B cell (primary cell): ENCODE data around the gene LEMD1. TPM values are rescaled to one million over a fixed set of nuclear protein-coding genes. Genes with fewer than 3 reads are reported as not detected.

Experiments used
- ATAC-seq: fragments of 200-7000 bp; cut with Tn5 transposase; one replicate; pipeline ENCODE4 v1.10.0; 2021; ENCODE audit warnings: low read depth, mild to moderate bottlenecking, moderate number of reproducible peaks, moderate library complexity
- CTCF ChIA-PET: fragments of 350-600 bp; sonication (Branson Sonifier 250); formaldehyde crosslinking; loops from one replicate; lab custom pipeline; 2021; ENCODE audit warnings: antibody characterized with exemption, inconsistent platforms; lab: Charles Lee
- POLR2A ChIA-PET: fragments of 350-600 bp; sonication (Branson Sonifier 250); formaldehyde crosslinking; loops from one replicate; lab custom pipeline; 2021; ENCODE audit warnings: antibody characterized with exemption; lab: Charles Lee
- DNase-seq: peaks from one replicate; pipeline ENCODE4 v3.0.0; 2013
- H2AFZ ChIP-seq: 2 replicates; pipeline ENCODE4 v1.6.1; 2012; ENCODE audit warnings: mild to moderate bottlenecking, low read depth, low read length; ENCODE audit not compliant: insufficient read depth, poor library complexity, severe bottlenecking
- H3K27ac ChIP-seq, 2 donors: 1 replicate in 1 of 2; 2 replicates in 1 of 2; pipeline ENCODE4 v1.5.1; 2012 to 2013; ENCODE audit warnings: low read length in 2 of 2, mild to moderate bottlenecking in 2 of 2, moderate library complexity in 1 of 2
- H3K27me3 ChIP-seq, 4 experiments: fragments of 200-600 bp in 1 of 4; sonication (generic) in 1 of 4; replicated peaks in 1 of 4; 1 replicate in 2 of 4; 2 replicates in 2 of 4; pipeline versions ENCODE4 v1.6.1 to v1.7.0; 2013 to 2016; ENCODE audit warnings: low read length in 3 of 4, mild to moderate bottlenecking in 2 of 4, mixed read lengths in 1 of 4, moderate library complexity in 1 of 4; ENCODE audit not compliant: insufficient read depth in 4 of 4, control insufficient read depth in 3 of 4; ENCODE audit errors: control extremely low read depth in 1 of 4
- H3K36me3 ChIP-seq, 2 experiments: replicated peaks in 1 of 2; 1 replicate in 1 of 2; 2 replicates in 1 of 2; pipeline versions ENCODE4 v1.6.1 to v1.7.1; 2013; ENCODE audit warnings: low read length in 1 of 2; ENCODE audit not compliant: insufficient read depth in 2 of 2, control insufficient read depth in 1 of 2; ENCODE audit errors: control extremely low read depth in 1 of 2, extremely low read depth in 1 of 2
- H3K4me1 ChIP-seq, 2 donors: fragments of 200-600 bp in 1 of 2; sonication (generic) in 1 of 2; 1 replicate in 1 of 2; 2 replicates in 1 of 2; pipeline versions ENCODE4 v1.5.1 to v1.6.1; 2013 to 2017; ENCODE audit warnings: low read length in 2 of 2; ENCODE audit not compliant: control insufficient read depth in 2 of 2, insufficient read depth in 2 of 2
- H3K4me2 ChIP-seq: replicated peaks from 2 replicates; pipeline ENCODE3; 2012; ENCODE audit warnings: mild to moderate bottlenecking, low read depth, low read length; ENCODE audit not compliant: poor library complexity, severe bottlenecking
- H3K4me3 ChIP-seq, 5 experiments: fragments of 200-600 bp in 1 of 5; sonication (generic) in 1 of 5; 1 replicate in 3 of 5; 2 replicates in 2 of 5; pipeline versions ENCODE4 v1.5.1 to v1.7.0; 2011 to 2016; ENCODE audit warnings: low read length in 4 of 5, mild to moderate bottlenecking in 4 of 5, low read depth in 2 of 5, control low read depth in 1 of 5, moderate library complexity in 1 of 5; ENCODE audit not compliant: insufficient read depth in 1 of 5; ENCODE audit errors: control extremely low read depth in 1 of 5, extremely low read depth in 1 of 5
- H3K79me2 ChIP-seq: fragments of 200-600 bp; sonication (generic); one replicate; pipeline ENCODE4 v1.6.0; 2016; ENCODE audit warnings: low read length; ENCODE audit not compliant: control insufficient read depth, insufficient read depth
- H3K9ac ChIP-seq: fragments of 200-600 bp; sonication (generic); 2 replicates; pipeline ENCODE4 v1.6.1; 2017; ENCODE audit warnings: mild to moderate bottlenecking, low read length, moderate library complexity
- H3K9me3 ChIP-seq, 3 donors: one replicate each; pipeline versions ENCODE4 v1.6.1 to v1.7.1; 2013; ENCODE audit warnings: low read length in 2 of 3; ENCODE audit not compliant: control insufficient read depth in 2 of 3, insufficient read depth in 1 of 3; ENCODE audit errors: control extremely low read depth in 1 of 3
- H4K20me1 ChIP-seq: 2 replicates; pipeline ENCODE4 v1.6.0; 2012; ENCODE audit warnings: mild to moderate bottlenecking, low read length; ENCODE audit not compliant: insufficient read depth, control insufficient read depth, poor library complexity, severe bottlenecking
- H3K27ac Mint-ChIP-seq: one replicate; pipeline ENCODE4 v1.8.0; 2021; ENCODE audit warnings: mixed read lengths
- H3K27me3 Mint-ChIP-seq: one replicate; pipeline ENCODE4 v1.8.0; 2021; ENCODE audit warnings: mixed read lengths
- H3K4me1 Mint-ChIP-seq: one replicate; pipeline ENCODE4 v1.8.0; 2021; ENCODE audit warnings: mixed read lengths
- H3K4me3 Mint-ChIP-seq: one replicate; pipeline ENCODE4 v1.8.0; 2021; ENCODE audit warnings: mixed read lengths
- H3K9me3 Mint-ChIP-seq: one replicate; pipeline ENCODE4 v1.8.0; 2022; ENCODE audit warnings: mixed read lengths; ENCODE audit not compliant: insufficient read depth
- CTCF ChIP-seq: fragments of 200-600 bp; IDR thresholded peaks from one replicate; pipeline ENCODE4 v1.8.0; 2022; ENCODE audit warnings: antibody characterized with exemption, mild to moderate bottlenecking
- EZH2 ChIP-seq: IDR thresholded peaks from 2 replicates; pipeline ENCODE4 v1.6.1; 2012; ENCODE audit warnings: borderline replicate concordance, low read depth, mild to moderate bottlenecking, moderate library complexity, low read length; ENCODE audit not compliant: insufficient read depth, poor library complexity, severe bottlenecking
- WGBS: methylation state at CpG from one replicate; pipeline ENCODE4 v1.1.5; 2013; ENCODE audit warnings: missing lambda C conversion rate; ENCODE audit not compliant: insufficient coverage; 5-methylcytosine and 5-hydroxymethylcytosine counted together
- intact Hi-C: fragments of 100-400 bp; cut with micrococcal nuclease; formaldehyde crosslinking; loops from one replicate; pipeline ENCODE4 v1.10.0; 2022
- polyA plus RNA-seq: library from polyadenylated mRNA; depleted of rRNA; stranded (reverse); fragments of >200 nt; gene quantifications from 2 replicates; pipeline ENCODE4 v1.2.3, GENCODE V29; 2012
- total RNA-seq, 2 donors: library from RNA; stranded (reverse); fragments of 120-200 nt in 1 of 2; gene quantifications; 1 replicate in 1 of 2; 2 replicates in 1 of 2; pipeline versions ENCODE4 v1.2.3 to v1.2.4, GENCODE V29; 2013 to 2022

Gene LEMD1
- total and polyA plus RNA-seq, 2 donors (not counting 1 experiment from before 2014, with no cell fraction given): 0.57 TPM; not detected in 1

GRCh38 chr1:205454903-205455335 is 33.1 kb upstream of the LEMD1 start:
- Mint-ChIP-seq H3K9me3 (no peaks in the 10 kb centered on the region), H3K4me3 (peak overlapping the region; percentile 64), H3K27ac (no peak overlapping the region), H3K4me1 (peaks cover 18% of the 10 kb centered on the region), H3K27me3 (peaks cover 65% of the 10 kb centered on the region)
- WGBS: 23% methylated on average over 6 of the region's 6 CpGs
- Histone ChIP-seq H3K9ac (no peak overlapping the region), H3K36me3 (no peaks in the 10 kb centered on the region), H3K79me2 (no peaks in the 10 kb centered on the region), H3K27ac (no peak overlapping the region), H3K4me2 (peak overlapping the region; percentile 90), H2AFZ (no peak overlapping the region), H3K4me1 (peaks cover 22 to 28% of the 10 kb centered on the region in 2 donors), H3K27me3 (peaks cover 0 to 79% (median 61%) of the 10 kb centered on the region in 4 experiments), H3K9me3 (peaks cover 0 to 15% (median 0%) of the 10 kb centered on the region in 3 donors), H4K20me1 (no peaks in the 10 kb centered on the region), H3K4me3 (no peak overlapping the region)
- ChIA-PET POLR2A (interaction anchor here (0.5 kb wide), 1 partner anchor 1803 kb away, joined by 3 read pairs; no protein-coding TSS in a partner anchor), CTCF (interaction anchor here (1.1 to 4.4 kb wide), 2 partner anchors 32 to 101 kb away, joined by 3 to 30 read pairs; no protein-coding TSS in a partner anchor)
- intact Hi-C loops: no loop called here
- no peak for ATAC-seq
- TF ChIP-seq EZH2 (no peak), CTCF (no peak)
- DNase-seq: no peak

GRCh38 chr1:205453466-205453865 is 31.6 kb upstream of the LEMD1 start:
- Histone ChIP-seq H3K27me3 (peaks cover 0 to 82% (median 54%) of the 10 kb centered on the region in 4 experiments), H3K79me2 (no peaks in the 10 kb centered on the region), H3K27ac (no peak overlapping the region), H3K36me3 (no peaks in the 10 kb centered on the region), H3K4me1 (peaks cover 27 to 28% of the 10 kb centered on the region in 2 donors), H3K4me2 (no peak overlapping the region), H3K9ac (no peak overlapping the region), H3K9me3 (peaks cover 0 to 15% (median 0%) of the 10 kb centered on the region in 3 donors), H3K4me3 (no peak overlapping the region), H4K20me1 (no peaks in the 10 kb centered on the region), H2AFZ (no peak overlapping the region)
- Mint-ChIP-seq H3K27ac (no peak overlapping the region), H3K9me3 (no peaks in the 10 kb centered on the region), H3K4me3 (no peak overlapping the region), H3K4me1 (peaks cover 18% of the 10 kb centered on the region), H3K27me3 (peaks cover 51% of the 10 kb centered on the region)
- WGBS: 29% methylated on average over 1 of the region's 3 CpGs
- no peak for DNase-seq
- ChIA-PET POLR2A (no interaction called here), CTCF (interaction anchor here (2.1 kb wide), 1 partner anchor 32 kb away, joined by 6 read pairs; no protein-coding TSS in a partner anchor)
- TF ChIP-seq CTCF (no peak), EZH2 (no peak)
- no peak for ATAC-seq
- intact Hi-C loops: no loop called here
